Keratinocyte (primary cell): ENCODE results near the gene RAPGEF4.

ENCODE experiments used
- CTCF ChIP-seq, 3 experiments: IDR thresholded peaks in 1 of 3; conservative IDR thresholded peaks in 1 of 3; optimal IDR thresholded peaks in 1 of 3; 2 replicates in 2 of 3; 3 replicates in 1 of 3; pipeline versions ENCODE3 to v1.5.1; 2011; ENCODE audit warnings: low read length in 3 of 3, mild to moderate bottlenecking in 3 of 3, moderate library complexity in 2 of 3, control low read depth in 1 of 3, inconsistent platforms in 1 of 3; ENCODE audit not compliant: insufficient read depth in 2 of 3; ENCODE audit errors: extremely low read depth in 1 of 3
- EZH2 ChIP-seq: IDR thresholded peaks from one replicate; pipeline ENCODE4 v1.6.1; 2012; ENCODE audit warnings: inconsistent platforms, mild to moderate bottlenecking, low read length, moderate library complexity

DNA sequence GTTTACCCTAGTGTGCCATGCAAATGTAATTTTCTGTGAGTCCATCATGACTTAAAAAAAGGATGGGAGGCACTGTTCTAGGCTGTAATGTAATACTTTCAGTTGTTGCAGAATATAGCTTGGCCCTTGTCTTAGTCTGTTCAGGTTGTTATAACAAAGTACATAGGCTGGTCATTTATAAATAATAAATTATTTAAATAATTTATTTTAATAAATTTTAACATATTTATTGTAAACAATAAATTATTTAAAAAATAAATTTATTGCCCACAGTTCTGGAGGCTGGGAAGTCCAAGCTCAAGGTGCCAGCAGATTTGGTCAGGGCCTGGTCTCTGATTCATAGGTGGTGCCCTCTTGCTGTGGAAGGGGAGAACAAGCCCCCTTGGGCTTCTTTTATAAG is 35.2 kb downstream of the RAPGEF4 start:
- TF ChIP-seq CTCF (optimal IDR thresholded peaks at IDR 0.05 in 1 of 3, IDR thresholded peaks at IDR 0.05 in 1 of 3, conservative IDR thresholded peaks at IDR 0.05 in 1 of 3; ENCODE audit: extremely low read depth in 1 of 3, insufficient read depth in 2 of 3, low read length in 3 of 3) (no peak), EZH2 (no peak)
